ENCODE results near the gene PREX1.

- TF ChIP-seq REST (IDR thresholded peaks at IDR 0.05; ENCODE audit: insufficient read depth in 1 of 2, low read depth in 2 of 2, low read length in 1 of 2) (no peak), SIN3A (IDR thresholded peaks at IDR 0.05; ENCODE audit: borderline replicate concordance, insufficient read depth, low read depth, low read length) (no peak), CTCF (IDR thresholded peaks at IDR 0.05) (no peak), POLR2AphosphoS5 (IDR thresholded peaks at IDR 0.05; ENCODE audit: low read depth, low read length) (no peak), TCF7L2 (IDR thresholded peaks at IDR 0.05; ENCODE audit: low read depth, low read length) (no peak)
Measured at GRCh38 chr20:48623906-48624265, 203.9 kb downstream of the PREX1 start.

Measured in Panc1 (cell line).